ENCODE measurements around the gene TFF3.

- TF ChIP-seq EZH2 (IDR thresholded peaks at IDR 0.05; ENCODE audit: low read length, missing control alignments) (no peak), CTCF (conservative IDR thresholded peaks at IDR 0.05 in 1 of 2, IDR thresholded peaks at IDR 0.05 in 1 of 2; ENCODE audit: low read depth in 1 of 2, low read length in 2 of 2) (no peak)
Measured at GRCh38 chr21:42357307-42357706, 42.1 kb upstream of the TFF3 start.
